Mucosa of descending colon (tissue), 3 donors: ENCODE results near the gene AEBP1. TPM values are rescaled to one million over a fixed set of nuclear protein-coding genes. Genes with fewer than 3 reads are reported as not detected.

Experiments used
- ATAC-seq: fragments of 200-7000 bp; cut with Tn5 transposase; one replicate; pipeline ENCODE4 v1.9.1; 2020; ENCODE audit warnings: mild to moderate bottlenecking, moderate library complexity
- DNase-seq, 3 donors: peaks; one replicate each; pipeline ENCODE4 v3.0.0-alpha.2; 2020
- H3K36me3 ChIP-seq: fragments of 200-600 bp; one replicate; pipeline ENCODE4 v1.8.0; 2021; ENCODE audit warnings: low read depth, mild to moderate bottlenecking
- H3K4me1 ChIP-seq: fragments of 200-600 bp; one replicate; pipeline ENCODE4 v1.8.0; 2021; ENCODE audit warnings: low read depth, mild to moderate bottlenecking
- H3K4me3 ChIP-seq: fragments of 200-600 bp; one replicate; pipeline ENCODE4 v1.8.0; 2021; ENCODE audit warnings: mild to moderate bottlenecking
- H3K9me3 ChIP-seq: fragments of 200-600 bp; one replicate; pipeline ENCODE4 v1.8.0; 2021; ENCODE audit warnings: mild to moderate bottlenecking
- CTCF ChIP-seq: fragments of 200-600 bp; IDR thresholded peaks from one replicate; pipeline ENCODE4 v1.8.0; 2022; ENCODE audit warnings: antibody characterized with exemption, mild to moderate bottlenecking
- intact Hi-C, 2 donors: fragments of 100-400 bp; cut with DNase I in 1 of 2; cut with micrococcal nuclease in 1 of 2; formaldehyde crosslinking; loops; one replicate each; pipeline versions ENCODE4 v1.11.0 to v1.11.1; 2022; cut with DNase I, micrococcal nuclease
- total RNA-seq, 3 donors: library from RNA; stranded (reverse); fragmentation: NEBNext Ultra II Directional in 2 of 3; extraction: Animal tissue kit (Norgen Biotek cat#: 25700) in 2 of 3; gene quantifications; one replicate each; pipeline versions ENCODE4 v1.2.1 to v1.2.4, GENCODE V29; 2021 to 2023
- donor health status: DM: no; HTN: no; CAD: no; lungs with moderate emphysema.
- donor health status: DM: no; HTN: no; CAD: no.
- donor health status: DM: no; HTN: yes; CAD: no.

The AEBP1 gene
- total RNA-seq, 3 donors from 2014 or later, result 14.1 to 130 (median 42.2) TPM

GRCh38 chr7:44140341-44140740, 36.2 kb downstream of the AEBP1 start:
- no peaks in the 10 kb centered on the region for H3K36me3 ChIP-seq
- intact Hi-C loops, result no loop called here
- no peaks in the 10 kb centered on the region for H3K9me3 ChIP-seq
- no peak overlapping the region for H3K4me3 ChIP-seq
- ATAC-seq, result no peak
- DNase-seq, result no peak
- no peak for TF ChIP-seq CTCF
- H3K4me1 ChIP-seq, result no peaks in the 10 kb centered on the region

GRCh38 chr7:44141221-44141850, 37.2 kb downstream of the AEBP1 start, which contains the start of gene MYL7:
Gene MYL7, minus strand, starts transcription at chr7:44141332. Its CDS starts 27 bp downstream, at chr7:44141305.
- no peaks in the 10 kb centered on the region for H3K4me1 ChIP-seq
- TF ChIP-seq CTCF, result no peak
- no peak for DNase-seq
- no peaks in the 10 kb centered on the region for H3K36me3 ChIP-seq
- intact Hi-C loops, result no loop called here
- no peak for ATAC-seq
- no peak within 1 kb of the TSS for H3K4me3 ChIP-seq
- no peaks in the 10 kb centered on the region for H3K9me3 ChIP-seq

DNA sequence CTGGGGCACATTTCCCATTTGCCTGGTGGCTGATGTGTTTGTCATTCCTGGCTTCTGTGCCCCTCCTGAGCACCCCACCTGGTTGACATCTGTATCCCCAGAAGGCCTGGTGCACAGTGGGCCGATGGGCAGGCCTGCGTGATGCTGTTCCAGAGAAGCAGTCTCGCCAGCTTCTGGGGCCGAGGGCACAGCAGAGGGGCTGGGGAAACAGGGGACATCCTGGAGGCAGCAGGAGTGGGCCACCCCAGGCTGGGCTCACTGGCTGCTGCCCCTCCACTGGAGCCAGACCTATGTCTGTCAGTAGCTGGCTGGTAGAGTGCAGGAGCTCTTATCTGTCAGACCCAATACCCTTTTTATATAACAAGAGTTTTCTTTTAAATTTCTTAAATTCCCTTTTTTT, 37.9 kb downstream of the AEBP1 start:
- no peaks in the 10 kb centered on the region for H3K4me1 ChIP-seq
- intact Hi-C loops, result no loop called here
- DNase-seq, result no peak
- H3K4me3 ChIP-seq, result no peak overlapping the region
- no peak for TF ChIP-seq CTCF
- no peak for ATAC-seq
- no peaks in the 10 kb centered on the region for H3K36me3 ChIP-seq
- no peaks in the 10 kb centered on the region for H3K9me3 ChIP-seq

- TF ChIP-seq CTCF, result no peak
- ATAC-seq, result no peak
- no peaks in the 10 kb centered on the region for H3K36me3 ChIP-seq
Measured at GRCh38 chr7:44143646-44144250, 39.6 kb downstream of the AEBP1 start.

GRCh38 chr7:44144426-44144967, 40.4 kb downstream of the AEBP1 start:
- no peak for DNase-seq

More at GRCh38 chr7:44143646-44144250, 39.6 kb downstream of the AEBP1 start:
- no peaks in the 10 kb centered on the region for H3K9me3 ChIP-seq
- H3K4me1 ChIP-seq, result no peaks in the 10 kb centered on the region
- H3K4me3 ChIP-seq, result no peak overlapping the region
- DNase-seq, result no peak
- intact Hi-C loops, result no loop called here

More at GRCh38 chr7:44144426-44144967, 40.4 kb downstream of the AEBP1 start:
- intact Hi-C loops, result no loop called here
- H3K36me3 ChIP-seq, result no peaks in the 10 kb centered on the region
- H3K9me3 ChIP-seq, result no peaks in the 10 kb centered on the region
- no peaks in the 10 kb centered on the region for H3K4me1 ChIP-seq
- no peak overlapping the region for H3K4me3 ChIP-seq
- no peak for ATAC-seq
- no peak for TF ChIP-seq CTCF
